Neural cell (in vitro differentiated cells): ENCODE data around the gene NOC4L. TPM values are rescaled to one million over a fixed set of nuclear protein-coding genes. Genes with fewer than 3 reads are reported as not detected.

Source experiments
- H2AFZ ChIP-seq: fragments of 200-600, 300-800 bp; sonication (generic), shearing (Covaris generic); 2 replicates; pipeline ENCODE4 v1.6.0; 2014; ENCODE audit warnings: low read depth, mild to moderate bottlenecking, antibody characterized with exemption, low read length, moderate library complexity
- H3F3A ChIP-seq: fragments of 200-600 bp; shearing (Covaris generic); 2 replicates; pipeline ENCODE4 v1.6.1; 2016; ENCODE audit warnings: mild to moderate bottlenecking, moderate library complexity, mixed read lengths, antibody characterized with exemption, low read length; ENCODE audit not compliant: insufficient read depth, poor library complexity, severe bottlenecking
- H3K27ac ChIP-seq: fragments of 200-600, 300-800 bp; sonication (generic), shearing (Covaris generic); 2 replicates; pipeline ENCODE4 v1.5.1; 2014; ENCODE audit warnings: mild to moderate bottlenecking, low read length, moderate library complexity
- H3K27me3 ChIP-seq: fragments of 300-800, 200-600 bp; sonication (generic), shearing (Covaris generic); 2 replicates; pipeline ENCODE4 v1.6.0; 2014; ENCODE audit warnings: mild to moderate bottlenecking, low read depth, low read length, moderate library complexity; ENCODE audit not compliant: insufficient read depth
- H3K36me3 ChIP-seq: fragments of 300-800, 200-600 bp; sonication (generic), shearing (Covaris generic); 2 replicates; pipeline ENCODE4 v1.5.1; 2014; ENCODE audit warnings: mild to moderate bottlenecking, antibody characterized with exemption, low read length, moderate library complexity; ENCODE audit not compliant: insufficient read depth
- H3K4me2 ChIP-seq: fragments of 300-800, 200-600 bp; sonication (generic), shearing (Covaris generic); 2 replicates; pipeline ENCODE4 v1.6.0; 2014; ENCODE audit warnings: mild to moderate bottlenecking, low read length
- H3K4me3 ChIP-seq: fragments of 300-800, 200-600 bp; sonication (generic), shearing (Covaris generic); 2 replicates; pipeline ENCODE4 v1.5.1; 2014; ENCODE audit warnings: mild to moderate bottlenecking, low read length, moderate library complexity
- H3K79me2 ChIP-seq: fragments of 200-600 bp; shearing (Covaris generic); replicated peaks from 2 replicates; pipeline ENCODE4 v1.6.0; 2014; ENCODE audit warnings: mild to moderate bottlenecking, low read length, moderate library complexity; ENCODE audit not compliant: insufficient read depth
- H3K9ac ChIP-seq: fragments of 300-800, 200-600 bp; sonication (generic), shearing (Covaris generic); 2 replicates; pipeline ENCODE4 v1.6.1; 2016; ENCODE audit warnings: mild to moderate bottlenecking, low read length, mixed read lengths
- H3K9me2 ChIP-seq: fragments of 200-600 bp; shearing (Covaris generic); 2 replicates; pipeline ENCODE4 v1.6.1; 2016; ENCODE audit warnings: mild to moderate bottlenecking, low read length, mixed read lengths; ENCODE audit not compliant: insufficient read depth
- H3K9me3 ChIP-seq: fragments of 200-600, 300-800 bp; sonication (generic), shearing (Covaris generic); 2 replicates; pipeline ENCODE4 v1.6.1; 2016; ENCODE audit warnings: mild to moderate bottlenecking, mixed run types, low read length, moderate library complexity, mixed read lengths
- H4K20me1 ChIP-seq: fragments of 200-600 bp; shearing (Covaris generic); 2 replicates; pipeline ENCODE4 v1.6.1; 2016; ENCODE audit warnings: mild to moderate bottlenecking, mixed run types; ENCODE audit not compliant: insufficient read depth
- EP300 ChIP-seq: fragments of 450-650 bp; conservative IDR thresholded peaks from 2 replicates; pipeline ENCODE4 v1.6.1; 2014; ENCODE audit warnings: antibody characterized with exemption, mild to moderate bottlenecking, moderate library complexity; ENCODE audit not compliant: poor library complexity, severe bottlenecking
- EZH2 ChIP-seq: fragments of 200-600, 300-800 bp; shearing (Covaris generic), sonication (generic); IDR thresholded peaks from 2 replicates; pipeline ENCODE4 v1.6.1; 2014; ENCODE audit warnings: antibody characterized with exemption, low read length, borderline replicate concordance, mild to moderate bottlenecking; ENCODE audit not compliant: insufficient read depth, poor library complexity, severe bottlenecking
- MXI1 ChIP-seq: fragments of 450-650 bp; conservative IDR thresholded peaks from 2 replicates; pipeline ENCODE4 v1.6.1; 2014; ENCODE audit warnings: antibody characterized with exemption, mild to moderate bottlenecking; ENCODE audit not compliant: poor library complexity, severe bottlenecking
- POLR2AphosphoS5 ChIP-seq: IDR thresholded peaks from 2 replicates; pipeline ENCODE4 v1.6.1; 2012
- RAD21 ChIP-seq: fragments of 450-650 bp; conservative IDR thresholded peaks from 2 replicates; pipeline ENCODE4 v1.6.1; 2014; ENCODE audit warnings: antibody characterized with exemption, mild to moderate bottlenecking, moderate library complexity
- SMC3 ChIP-seq: fragments of 450-650 bp; conservative IDR thresholded peaks from 2 replicates; pipeline ENCODE4 v1.6.1; 2014; ENCODE audit warnings: antibody characterized with exemption, mild to moderate bottlenecking, moderate library complexity; ENCODE audit not compliant: poor library complexity
- TAF1 ChIP-seq: IDR thresholded peaks from 2 replicates; pipeline ENCODE4 v1.6.1; 2012; ENCODE audit warnings: low read depth
- polyA plus RNA-seq: library from polyadenylated mRNA; depleted of rRNA; stranded (reverse); fragments of >200 nt; gene quantifications from 2 replicates; pipeline ENCODE4 v1.2.3, GENCODE V29; 2014
- TF ChIP-seq, protein P1 (sequence below): IDR thresholded peaks from 2 replicates; pipeline ENCODE4 v1.6.1; 2012; ENCODE audit warnings: borderline replicate concordance
- TF ChIP-seq, protein P2 (sequence below): fragments of 450-650 bp; IDR thresholded peaks from 2 replicates; pipeline ENCODE4 v1.5.1; 2014; ENCODE audit warnings: antibody characterized with exemption, mild to moderate bottlenecking, moderate library complexity; ENCODE audit not compliant: poor library complexity, severe bottlenecking

The NOC4L gene
- polyA plus RNA-seq, 1 donor from 2014 or later = 26.9 TPM

DNA sequence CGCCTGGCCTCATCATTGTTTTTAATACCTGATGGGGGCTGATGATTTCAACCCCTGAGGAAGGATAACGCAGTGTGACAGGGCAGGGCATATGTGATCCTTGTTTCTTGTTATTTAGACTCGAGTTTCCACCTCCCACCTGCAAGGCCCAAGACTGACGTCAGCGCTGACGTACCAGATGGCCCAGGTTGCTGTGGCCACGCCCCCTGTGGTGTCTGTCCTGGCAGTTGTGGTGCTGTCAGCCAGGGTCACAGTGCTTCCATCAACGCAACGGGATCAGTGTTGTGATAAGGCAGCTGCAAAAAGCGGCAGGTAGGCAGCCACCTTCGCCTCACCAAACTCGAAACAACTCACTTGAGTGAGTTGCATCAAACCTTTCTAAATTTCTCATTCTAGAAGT, 18.5 kb upstream of the NOC4L start:
- H3K4me3 ChIP-seq = no peak overlapping the region
- no peak overlapping the region for H3K4me2 ChIP-seq
- no peaks in the 10 kb centered on the region for H3K27me3 ChIP-seq
- no peak overlapping the region for H3K27ac ChIP-seq
- peaks cover 6% of the 10 kb centered on the region for H3K9me3 ChIP-seq
- H2AFZ ChIP-seq = no peak overlapping the region
- H3K9ac ChIP-seq = no peak overlapping the region
- H4K20me1 ChIP-seq = no peaks in the 10 kb centered on the region
- no peaks in the 10 kb centered on the region for H3F3A ChIP-seq
- H3K36me3 ChIP-seq = peaks cover 14% of the 10 kb centered on the region
- no peaks in the 10 kb centered on the region for H3K79me2 ChIP-seq
- no peaks in the 10 kb centered on the region for H3K9me2 ChIP-seq
- TF ChIP-seq MXI1 (no peak), SMC3 (no peak), TAF1 (no peak), EZH2 (no peak), EP300 (no peak), RAD21 (no peak), POLR2AphosphoS5 (no peak)
- TF ChIP-seq, protein P1, sequence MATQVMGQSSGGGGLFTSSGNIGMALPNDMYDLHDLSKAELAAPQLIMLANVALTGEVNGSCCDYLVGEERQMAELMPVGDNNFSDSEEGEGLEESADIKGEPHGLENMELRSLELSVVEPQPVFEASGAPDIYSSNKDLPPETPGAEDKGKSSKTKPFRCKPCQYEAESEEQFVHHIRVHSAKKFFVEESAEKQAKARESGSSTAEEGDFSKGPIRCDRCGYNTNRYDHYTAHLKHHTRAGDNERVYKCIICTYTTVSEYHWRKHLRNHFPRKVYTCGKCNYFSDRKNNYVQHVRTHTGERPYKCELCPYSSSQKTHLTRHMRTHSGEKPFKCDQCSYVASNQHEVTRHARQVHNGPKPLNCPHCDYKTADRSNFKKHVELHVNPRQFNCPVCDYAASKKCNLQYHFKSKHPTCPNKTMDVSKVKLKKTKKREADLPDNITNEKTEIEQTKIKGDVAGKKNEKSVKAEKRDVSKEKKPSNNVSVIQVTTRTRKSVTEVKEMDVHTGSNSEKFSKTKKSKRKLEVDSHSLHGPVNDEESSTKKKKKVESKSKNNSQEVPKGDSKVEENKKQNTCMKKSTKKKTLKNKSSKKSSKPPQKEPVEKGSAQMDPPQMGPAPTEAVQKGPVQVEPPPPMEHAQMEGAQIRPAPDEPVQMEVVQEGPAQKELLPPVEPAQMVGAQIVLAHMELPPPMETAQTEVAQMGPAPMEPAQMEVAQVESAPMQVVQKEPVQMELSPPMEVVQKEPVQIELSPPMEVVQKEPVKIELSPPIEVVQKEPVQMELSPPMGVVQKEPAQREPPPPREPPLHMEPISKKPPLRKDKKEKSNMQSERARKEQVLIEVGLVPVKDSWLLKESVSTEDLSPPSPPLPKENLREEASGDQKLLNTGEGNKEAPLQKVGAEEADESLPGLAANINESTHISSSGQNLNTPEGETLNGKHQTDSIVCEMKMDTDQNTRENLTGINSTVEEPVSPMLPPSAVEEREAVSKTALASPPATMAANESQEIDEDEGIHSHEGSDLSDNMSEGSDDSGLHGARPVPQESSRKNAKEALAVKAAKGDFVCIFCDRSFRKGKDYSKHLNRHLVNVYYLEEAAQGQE = no peak
- TF ChIP-seq, protein P2, sequence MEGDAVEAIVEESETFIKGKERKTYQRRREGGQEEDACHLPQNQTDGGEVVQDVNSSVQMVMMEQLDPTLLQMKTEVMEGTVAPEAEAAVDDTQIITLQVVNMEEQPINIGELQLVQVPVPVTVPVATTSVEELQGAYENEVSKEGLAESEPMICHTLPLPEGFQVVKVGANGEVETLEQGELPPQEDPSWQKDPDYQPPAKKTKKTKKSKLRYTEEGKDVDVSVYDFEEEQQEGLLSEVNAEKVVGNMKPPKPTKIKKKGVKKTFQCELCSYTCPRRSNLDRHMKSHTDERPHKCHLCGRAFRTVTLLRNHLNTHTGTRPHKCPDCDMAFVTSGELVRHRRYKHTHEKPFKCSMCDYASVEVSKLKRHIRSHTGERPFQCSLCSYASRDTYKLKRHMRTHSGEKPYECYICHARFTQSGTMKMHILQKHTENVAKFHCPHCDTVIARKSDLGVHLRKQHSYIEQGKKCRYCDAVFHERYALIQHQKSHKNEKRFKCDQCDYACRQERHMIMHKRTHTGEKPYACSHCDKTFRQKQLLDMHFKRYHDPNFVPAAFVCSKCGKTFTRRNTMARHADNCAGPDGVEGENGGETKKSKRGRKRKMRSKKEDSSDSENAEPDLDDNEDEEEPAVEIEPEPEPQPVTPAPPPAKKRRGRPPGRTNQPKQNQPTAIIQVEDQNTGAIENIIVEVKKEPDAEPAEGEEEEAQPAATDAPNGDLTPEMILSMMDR = no peak

DNA sequence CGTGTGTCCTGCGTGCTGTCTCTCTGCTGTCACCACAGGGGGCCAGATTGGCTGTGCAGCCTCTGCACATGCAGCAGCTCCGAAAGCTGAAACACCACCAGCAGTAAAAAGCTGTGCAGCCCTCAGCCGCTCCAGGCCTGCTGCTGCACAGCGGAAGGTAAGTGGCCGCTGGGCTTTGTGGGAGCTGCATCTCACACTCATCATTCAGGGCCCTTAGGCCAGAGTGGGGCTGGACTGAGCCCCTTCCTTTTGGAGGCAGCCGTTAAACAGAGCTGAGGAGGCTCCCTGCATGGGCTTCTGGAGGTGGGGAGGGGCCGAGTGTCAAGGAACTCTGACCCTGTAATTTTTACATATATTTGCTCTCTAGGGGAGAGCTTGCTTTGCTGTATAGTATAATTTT, 17.2 kb upstream of the NOC4L start:
- Histone ChIP-seq H3K27ac (no peak overlapping the region), H3F3A (no peaks in the 10 kb centered on the region), H3K9me3 (peaks cover 6% of the 10 kb centered on the region), H3K9me2 (no peaks in the 10 kb centered on the region), H3K4me2 (no peak overlapping the region), H2AFZ (no peak overlapping the region), H3K9ac (no peak overlapping the region), H3K79me2 (no peaks in the 10 kb centered on the region), H3K27me3 (no peaks in the 10 kb centered on the region), H3K4me3 (no peak overlapping the region), H3K36me3 (peaks cover 14% of the 10 kb centered on the region), H4K20me1 (no peaks in the 10 kb centered on the region)
- TF ChIP-seq MXI1 (no peak), SMC3 (no peak), RAD21 (no peak), EP300 (no peak), EZH2 (no peak), TAF1 (no peak)
- TF ChIP-seq, protein P1 = no peak
- TF ChIP-seq, protein P2 = no peak
